ENCODE data around the gene BLM.

Gene BLM

DNA sequence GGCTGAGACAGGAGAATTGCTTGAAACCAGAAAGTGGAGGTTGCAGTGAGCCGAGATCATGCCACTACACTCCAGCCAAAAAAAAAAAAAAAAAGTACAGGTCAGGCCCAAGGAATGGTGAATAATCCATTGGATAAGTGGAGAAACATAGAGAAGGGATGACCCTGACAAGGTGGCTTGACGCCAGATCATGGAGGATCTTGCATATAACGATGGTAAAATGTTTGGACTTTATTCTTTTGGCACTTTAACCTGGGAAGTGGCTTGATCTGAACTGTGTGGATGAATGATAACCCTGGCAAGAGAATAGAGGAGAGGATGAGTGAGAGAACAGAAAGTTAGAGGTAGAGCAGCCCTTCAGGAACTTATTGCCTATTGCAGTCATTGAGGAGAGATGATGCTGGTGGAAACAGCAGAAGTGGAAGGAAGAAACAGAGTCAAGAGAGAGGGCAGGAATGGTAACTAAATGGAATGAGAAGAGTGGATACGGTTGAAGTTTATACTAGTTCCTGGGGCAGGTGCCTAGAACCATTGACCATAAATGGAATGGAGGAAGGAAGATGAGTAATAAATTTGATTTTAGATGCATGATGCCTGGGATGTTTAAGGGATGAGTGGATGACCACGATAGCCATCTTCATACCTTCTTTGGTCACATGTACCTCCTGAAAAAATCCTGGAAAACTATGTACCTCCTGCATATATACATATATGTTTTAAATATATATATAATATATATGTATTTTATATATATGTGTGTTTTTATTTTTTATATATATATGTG, 57.8 kb downstream of the BLM start:
- H4K20me1 ChIP-seq (ENCODE audit: insufficient read depth) = no peaks in the 10 kb centered on the region
- H3K4me3 ChIP-seq (IDR thresholded peaks at IDR 0.05; ENCODE audit: insufficient read depth, low read depth, low read length) = no peak overlapping the region
- H3K27me3 ChIP-seq (ENCODE audit: insufficient read depth, low read depth) = no peaks in the 10 kb centered on the region
- no peaks in the 10 kb centered on the region for H3K79me2 ChIP-seq (ENCODE audit: insufficient read depth, low read depth)
- H3K36me3 ChIP-seq (ENCODE audit: insufficient read depth) = no peaks in the 10 kb centered on the region
- H2AFZ ChIP-seq (ENCODE audit: low read depth) = no peak overlapping the region
- no peak overlapping the region for H3K4me2 ChIP-seq
- H3K4me1 ChIP-seq (ENCODE audit: low read depth, poor library complexity, severe bottlenecking) = peaks cover 8% of the 10 kb centered on the region
- H3K9ac ChIP-seq = no peak overlapping the region
- no peak overlapping the region for H3K27ac ChIP-seq
- no peak for TF ChIP-seq CTCF (conservative IDR thresholded peaks at IDR 0.05; ENCODE audit: low read depth, low read length)

GRCh38 chr15:90780916-90781315, 63.8 kb downstream of the BLM start:
- H3K4me2 ChIP-seq = no peak overlapping the region
- H2AFZ ChIP-seq (ENCODE audit: low read depth) = no peak overlapping the region
- H3K36me3 ChIP-seq (ENCODE audit: insufficient read depth) = 0 out of 2 replicates have a peak, but pooled peaks cover 8% of the 10 kb centered on the region
- no peak overlapping the region for H3K4me3 ChIP-seq (IDR thresholded peaks at IDR 0.05; ENCODE audit: insufficient read depth, low read depth, low read length)
- no peaks in the 10 kb centered on the region for H3K4me1 ChIP-seq (ENCODE audit: low read depth, poor library complexity, severe bottlenecking)
- H3K9ac ChIP-seq = no peak overlapping the region
- no peak overlapping the region for H3K27ac ChIP-seq
- no peaks in the 10 kb centered on the region for H3K27me3 ChIP-seq (ENCODE audit: insufficient read depth, low read depth)
- TF ChIP-seq CTCF (conservative IDR thresholded peaks at IDR 0.05; ENCODE audit: low read depth, low read length) = no peak
- H4K20me1 ChIP-seq (ENCODE audit: insufficient read depth) = no peaks in the 10 kb centered on the region
- no peaks in the 10 kb centered on the region for H3K79me2 ChIP-seq (ENCODE audit: insufficient read depth, low read depth)

GRCh38 chr15:90782442-90782841, 65.3 kb downstream of the BLM start:
- Histone ChIP-seq H3K4me1 (ENCODE audit: low read depth, poor library complexity, severe bottlenecking) (no peaks in the 10 kb centered on the region), H3K27ac (no peak overlapping the region), H4K20me1 (ENCODE audit: insufficient read depth) (no peaks in the 10 kb centered on the region), H3K27me3 (ENCODE audit: insufficient read depth, low read depth) (no peaks in the 10 kb centered on the region), H3K4me3 (IDR thresholded peaks at IDR 0.05; ENCODE audit: insufficient read depth, low read depth, low read length) (no peak overlapping the region), H3K36me3 (ENCODE audit: insufficient read depth) (0 out of 2 replicates have a peak, but pooled peaks cover 8% of the 10 kb centered on the region), H2AFZ (ENCODE audit: low read depth) (no peak overlapping the region), H3K9ac (no peak overlapping the region), H3K4me2 (no peak overlapping the region), H3K79me2 (ENCODE audit: insufficient read depth, low read depth) (no peaks in the 10 kb centered on the region)
- no peak for TF ChIP-seq CTCF (conservative IDR thresholded peaks at IDR 0.05; ENCODE audit: low read depth, low read length)

GRCh38 chr15:90787881-90788280, 70.7 kb downstream of the BLM start:
- Histone ChIP-seq H3K27ac (no peak overlapping the region), H3K4me3 (IDR thresholded peaks at IDR 0.05; ENCODE audit: insufficient read depth, low read depth, low read length) (no peak overlapping the region), H3K4me1 (ENCODE audit: low read depth, poor library complexity, severe bottlenecking) (no peaks in the 10 kb centered on the region), H3K9ac (no peak overlapping the region), H3K4me2 (no peak overlapping the region), H3K36me3 (ENCODE audit: insufficient read depth) (0 out of 2 replicates have a peak, but pooled peaks cover 8% of the 10 kb centered on the region), H2AFZ (ENCODE audit: low read depth) (no peak overlapping the region), H3K79me2 (ENCODE audit: insufficient read depth, low read depth) (no peaks in the 10 kb centered on the region), H3K27me3 (ENCODE audit: insufficient read depth, low read depth) (no peaks in the 10 kb centered on the region), H4K20me1 (ENCODE audit: insufficient read depth) (no peaks in the 10 kb centered on the region)
- no peak for TF ChIP-seq CTCF (conservative IDR thresholded peaks at IDR 0.05; ENCODE audit: low read depth, low read length)
